Omental fat pad (tissue), 4 donors: ENCODE measurements around the gene TBC1D9B. TPM values are rescaled to one million over a fixed set of nuclear protein-coding genes. Genes with fewer than 3 reads are reported as not detected.

ENCODE experiments used
- ATAC-seq: fragments of 150-250 bp; one replicate; pipeline ENCODE4 v1.9.1; 2016; ENCODE audit warnings: mild to moderate bottlenecking, moderate library complexity; ENCODE audit not compliant: low FRiP score
- DNase-seq: peaks from one replicate; pipeline ENCODE4 v3.0.0-alpha.2; 2019; ENCODE audit warnings: low spot score
- total RNA-seq, 4 donors: library from RNA; depleted of rRNA; stranded (reverse); fragments of >200 nt; gene quantifications; one replicate each; pipeline ENCODE4 v1.1.0, GENCODE V29; 2016
- TF ChIP-seq, protein P1 (sequence below), 3 donors: fragments of 450-650 bp; IDR thresholded peaks; one replicate each; pipeline ENCODE4 v1.5.1; 2016 to 2017; ENCODE audit warnings: antibody characterized with exemption in 3 of 3, mild to moderate bottlenecking in 3 of 3, moderate library complexity in 2 of 3

TBC1D9B gene
- total RNA-seq, 4 donors from 2014 or later, result 85.4 to 114 (median 97.0) TPM

DNA sequence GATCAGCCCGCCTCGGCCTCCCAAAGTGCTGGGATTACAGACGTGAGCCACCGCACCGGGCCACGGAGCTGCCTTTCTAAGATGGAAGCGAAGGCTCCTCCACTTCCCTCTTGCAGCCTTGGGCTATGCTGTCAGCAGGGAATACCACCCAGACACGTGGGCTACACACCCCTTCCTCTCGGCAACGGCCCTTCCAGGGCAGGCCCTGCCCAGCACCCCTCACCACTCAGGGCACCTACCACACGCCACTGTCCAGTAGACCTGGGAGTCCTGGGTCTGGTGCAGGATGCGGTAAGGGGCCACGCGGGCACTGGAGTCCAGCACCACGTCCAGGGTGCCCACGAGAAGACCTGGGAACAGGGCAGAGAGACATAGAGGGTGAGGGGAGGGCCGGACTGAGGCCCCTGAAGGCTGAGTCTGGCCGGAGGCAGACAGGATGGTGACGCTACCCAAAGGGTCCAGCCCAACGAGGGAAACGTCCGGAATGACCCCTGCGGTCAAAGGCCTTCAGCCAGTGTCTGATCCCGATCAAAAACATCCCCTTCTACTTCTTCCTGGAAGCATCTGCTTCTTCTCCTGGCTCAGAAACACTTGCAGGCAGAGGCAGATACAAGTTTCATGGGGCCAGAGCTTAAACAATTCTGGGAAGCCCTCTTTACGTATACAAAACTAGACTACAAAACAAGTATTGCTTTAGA, 3.1 kb downstream of the TBC1D9B start:
- DNase-seq (no peak), ATAC-seq (no peak)
- TF ChIP-seq, protein P1, sequence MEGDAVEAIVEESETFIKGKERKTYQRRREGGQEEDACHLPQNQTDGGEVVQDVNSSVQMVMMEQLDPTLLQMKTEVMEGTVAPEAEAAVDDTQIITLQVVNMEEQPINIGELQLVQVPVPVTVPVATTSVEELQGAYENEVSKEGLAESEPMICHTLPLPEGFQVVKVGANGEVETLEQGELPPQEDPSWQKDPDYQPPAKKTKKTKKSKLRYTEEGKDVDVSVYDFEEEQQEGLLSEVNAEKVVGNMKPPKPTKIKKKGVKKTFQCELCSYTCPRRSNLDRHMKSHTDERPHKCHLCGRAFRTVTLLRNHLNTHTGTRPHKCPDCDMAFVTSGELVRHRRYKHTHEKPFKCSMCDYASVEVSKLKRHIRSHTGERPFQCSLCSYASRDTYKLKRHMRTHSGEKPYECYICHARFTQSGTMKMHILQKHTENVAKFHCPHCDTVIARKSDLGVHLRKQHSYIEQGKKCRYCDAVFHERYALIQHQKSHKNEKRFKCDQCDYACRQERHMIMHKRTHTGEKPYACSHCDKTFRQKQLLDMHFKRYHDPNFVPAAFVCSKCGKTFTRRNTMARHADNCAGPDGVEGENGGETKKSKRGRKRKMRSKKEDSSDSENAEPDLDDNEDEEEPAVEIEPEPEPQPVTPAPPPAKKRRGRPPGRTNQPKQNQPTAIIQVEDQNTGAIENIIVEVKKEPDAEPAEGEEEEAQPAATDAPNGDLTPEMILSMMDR (IDR thresholded peaks at IDR 0.05), result no peak

DNA sequence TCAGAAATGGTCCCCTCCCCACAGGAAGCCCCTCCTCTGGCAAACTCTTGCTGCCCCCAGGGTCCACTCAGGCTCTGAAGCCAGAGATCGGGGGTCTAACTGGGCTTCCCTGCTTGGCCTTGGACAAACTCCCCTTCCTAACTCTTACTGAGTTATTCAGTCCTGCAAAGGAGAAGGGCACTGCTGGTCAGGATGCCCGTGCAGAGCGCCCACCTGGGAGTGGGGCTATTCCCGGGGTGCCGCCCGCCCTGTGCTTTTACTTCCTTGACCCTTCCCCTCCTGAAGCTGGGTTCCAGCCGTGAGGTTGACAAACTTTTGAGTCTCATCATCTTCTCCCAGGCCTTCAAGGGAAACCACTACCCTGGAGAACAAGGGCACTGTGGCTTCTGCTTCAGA, 4.9 kb downstream of the TBC1D9B start:
- no peak for ATAC-seq
- no peak for DNase-seq
- TF ChIP-seq, protein P1 (IDR thresholded peaks at IDR 0.05), result no peak

DNA sequence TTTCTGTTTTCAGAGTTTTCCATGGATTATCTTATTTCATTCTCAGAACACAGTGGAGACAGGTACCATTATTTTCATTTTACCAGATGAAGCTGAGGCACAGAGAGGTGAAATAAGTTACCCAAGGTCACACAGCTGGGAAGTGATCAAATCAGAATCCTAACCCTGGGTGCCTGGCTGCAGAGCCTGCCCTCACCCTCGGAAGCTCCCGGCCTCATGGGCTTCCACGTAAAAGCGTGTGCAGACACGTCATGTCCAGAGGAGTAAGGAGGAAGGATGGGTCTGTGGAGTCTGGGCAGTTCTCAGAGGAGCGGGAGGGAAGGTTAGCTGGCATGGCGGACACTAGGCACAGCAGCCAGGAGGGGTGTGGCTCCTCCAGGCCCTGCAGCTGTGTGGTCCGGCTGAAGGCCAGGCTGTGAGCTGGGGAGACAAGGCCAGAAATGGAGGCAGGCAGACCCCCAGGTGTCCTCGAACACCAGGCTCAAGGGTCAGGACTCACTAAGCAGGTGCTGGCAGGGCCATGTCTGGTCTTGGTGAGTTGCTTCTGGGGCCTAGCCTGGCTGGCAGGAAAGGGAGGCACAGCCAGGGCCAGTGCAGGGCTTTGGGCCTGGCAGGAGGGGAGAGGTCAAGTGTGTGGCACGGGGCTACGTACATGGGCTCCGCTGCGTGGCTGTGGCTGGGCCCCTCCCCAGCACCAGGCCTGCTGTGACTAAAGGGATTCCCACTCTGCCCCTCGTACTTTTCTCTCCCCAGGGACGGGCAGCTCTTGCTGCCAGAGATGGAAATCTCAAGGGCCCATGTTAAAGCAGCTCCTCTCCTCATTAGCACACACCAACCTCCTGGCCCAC, 5.6 kb downstream of the TBC1D9B start:
- DNase-seq, result no peak
- TF ChIP-seq, protein P1 (IDR thresholded peaks at IDR 0.05), result no peak
- no peak for ATAC-seq

DNA sequence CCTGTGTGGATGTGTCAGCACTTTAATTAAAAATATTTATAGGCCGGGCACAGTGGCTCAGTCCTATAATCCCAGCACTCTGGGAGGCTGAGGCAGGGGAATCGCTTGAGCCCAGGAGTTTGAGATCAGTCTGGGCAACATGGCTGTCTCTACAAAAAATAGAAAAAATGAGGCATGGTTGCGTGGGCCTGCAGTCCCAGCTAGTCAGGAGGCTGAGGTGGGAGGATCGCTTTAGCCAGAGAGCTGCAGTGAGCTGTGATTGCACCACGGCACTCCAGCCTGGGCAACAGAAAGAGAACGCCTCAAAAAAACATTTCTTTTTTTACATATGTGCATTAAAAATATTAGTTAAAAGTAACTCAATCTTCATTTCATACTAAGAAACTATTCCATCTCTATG, 6.2 kb downstream of the TBC1D9B start:
- TF ChIP-seq, protein P1 (IDR thresholded peaks at IDR 0.05), result no peak
- no peak for ATAC-seq
- no peak for DNase-seq

DNA sequence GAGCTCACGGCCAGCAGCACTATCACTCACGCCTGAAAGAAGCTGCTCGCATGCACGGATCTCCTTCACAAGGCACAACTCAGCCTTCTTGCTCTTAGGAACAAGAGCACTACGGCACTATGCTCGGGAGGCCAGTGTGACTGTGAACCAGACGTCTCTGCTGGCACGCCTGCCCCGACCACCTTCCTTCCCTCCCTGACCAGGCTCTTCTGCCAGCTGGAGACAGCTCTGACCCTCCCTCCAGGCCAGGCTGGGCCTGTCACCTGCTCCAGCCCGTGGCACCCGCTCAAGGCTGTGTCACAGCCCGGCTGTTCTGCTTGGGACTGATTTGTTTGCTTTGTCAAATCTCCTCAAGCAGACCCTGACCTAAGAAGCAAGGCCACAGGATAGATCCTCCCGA, 7.0 kb downstream of the TBC1D9B start:
- TF ChIP-seq, protein P1 (IDR thresholded peaks at IDR 0.05), result no peak
- DNase-seq (no peak), ATAC-seq (no peak)

DNA sequence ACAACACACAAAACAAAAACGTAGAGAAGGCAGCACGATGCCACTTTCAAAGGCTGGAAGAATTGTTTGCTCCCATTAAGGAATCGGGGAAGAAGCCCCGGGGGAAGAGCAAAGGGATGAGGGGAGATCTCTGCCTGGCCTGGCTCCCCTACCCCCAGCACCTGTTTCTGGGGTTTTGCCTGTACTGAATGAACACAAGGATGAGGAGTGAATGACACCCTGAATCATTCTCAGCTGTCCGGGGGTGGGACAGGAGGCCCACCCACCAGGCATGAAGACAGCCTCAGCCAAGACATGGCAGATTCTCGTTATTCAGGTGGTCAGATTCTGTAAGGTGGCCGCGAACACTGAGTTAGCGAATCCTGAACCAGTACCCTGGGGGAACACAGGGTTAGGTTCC, 7.5 kb downstream of the TBC1D9B start:
- ATAC-seq (no peak), DNase-seq (no peak)
- TF ChIP-seq, protein P1 (IDR thresholded peaks at IDR 0.05), result no peak
